ENCODE measurements around the gene DOCK2. TPM values are rescaled to one million over a fixed set of nuclear protein-coding genes. Genes with fewer than 3 reads are reported as not detected.

The DOCK2 gene
- total and polyA plus RNA-seq, 5 experiments from 2014 or later = 59.5 to 182 (median 84.6) TPM

DNA sequence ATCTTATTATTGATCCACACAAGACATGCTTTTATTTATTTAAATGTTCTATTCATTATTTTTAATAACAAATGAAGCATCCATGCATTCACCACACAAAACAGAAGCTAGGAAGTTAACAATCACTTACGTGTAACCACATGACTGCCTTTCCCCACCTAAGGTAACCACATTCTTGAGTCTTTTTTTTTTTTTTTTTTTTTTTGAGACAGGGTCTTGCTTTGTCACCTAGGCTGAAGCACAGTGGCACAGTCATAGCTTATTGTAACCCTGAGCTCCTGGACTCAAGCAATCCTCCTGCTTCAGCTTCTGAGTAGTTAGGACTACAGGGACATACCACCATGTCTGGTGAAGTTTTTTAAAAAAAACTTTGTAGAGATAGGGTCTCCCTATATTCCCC is 133.0 kb downstream of the DOCK2 start:
- ATAC-seq = no peak
- Mint-ChIP-seq H3K36me3 (peaks cover 5 to 85% (median 38%) of the 10 kb centered on the region in 3 donors), H3K9me3 (peaks cover 0 to 2% (median 0%) of the 10 kb centered on the region in 9 donors), H3K4me3 (no peak overlapping the region), H3K27me3 (no peaks in the 10 kb centered on the region), H3K4me1 (peaks cover 0 to 21% (median 11%) of the 10 kb centered on the region in 4 donors), H3K27ac (no peak overlapping the region)
- DNase-seq = no peak
- POLR2A ChIA-PET = no interaction called here

DNA sequence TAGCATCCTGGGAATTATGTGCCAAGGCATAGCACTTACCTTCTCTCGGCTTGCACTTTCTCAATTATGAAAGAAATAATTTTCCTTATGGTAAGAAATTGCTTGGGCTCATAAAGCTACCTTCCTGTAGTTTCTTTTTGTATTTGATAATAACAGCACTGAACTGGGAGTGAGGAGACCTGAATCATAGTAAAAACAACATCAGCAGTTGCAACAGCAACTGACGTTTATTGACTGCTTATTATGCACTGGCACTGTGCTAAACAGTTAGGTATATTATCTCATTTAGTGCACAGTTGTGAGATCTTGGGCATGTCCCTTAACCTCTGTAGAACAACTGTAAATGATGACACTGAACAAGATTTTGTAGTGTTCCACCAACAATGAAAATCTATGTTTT is 135.2 kb downstream of the DOCK2 start:
- Mint-ChIP-seq H3K36me3 (peaks cover 0 to 83% (median 28%) of the 10 kb centered on the region in 3 donors), H3K27me3 (no peaks in the 10 kb centered on the region), H3K4me1 (peaks cover 0 to 20% (median 10%) of the 10 kb centered on the region in 4 donors), H3K27ac (no peak overlapping the region), H3K4me3 (no peak overlapping the region), H3K9me3 (no peaks in the 10 kb centered on the region)
- ATAC-seq (no peak), DNase-seq (no peak)
- POLR2A ChIA-PET = no interaction called here

DNA sequence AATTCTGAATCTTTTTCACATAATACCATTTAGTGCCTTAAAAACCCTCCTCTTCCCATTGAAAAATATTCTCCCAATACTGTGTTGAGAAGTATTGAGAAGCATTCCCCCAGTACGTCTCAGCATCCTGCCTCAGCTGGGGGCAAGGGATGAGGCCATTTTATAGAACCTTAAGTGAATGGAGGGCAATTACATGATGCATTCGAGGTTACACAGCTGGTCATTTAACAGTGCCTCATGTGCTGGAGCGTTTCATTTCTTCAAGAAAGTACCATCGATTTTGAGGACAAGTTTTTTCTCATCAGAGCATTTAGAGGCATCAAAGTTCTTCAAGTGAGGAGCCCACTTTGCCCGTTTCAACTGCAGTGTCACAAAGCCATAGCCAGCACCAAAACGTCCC is 135.6 kb downstream of the DOCK2 start:
- Mint-ChIP-seq H3K27ac (peak overlapping the region in 1 of 10 donors; percentile 83), H3K4me1 (peaks cover 0 to 18% (median 9%) of the 10 kb centered on the region in 4 donors), H3K36me3 (peaks cover 0 to 84% (median 25%) of the 10 kb centered on the region in 3 donors), H3K27me3 (no peaks in the 10 kb centered on the region), H3K4me3 (no peak overlapping the region), H3K9me3 (no peaks in the 10 kb centered on the region)
- ATAC-seq (no peak), DNase-seq (no peak)
- POLR2A ChIA-PET = no interaction called here

DNA sequence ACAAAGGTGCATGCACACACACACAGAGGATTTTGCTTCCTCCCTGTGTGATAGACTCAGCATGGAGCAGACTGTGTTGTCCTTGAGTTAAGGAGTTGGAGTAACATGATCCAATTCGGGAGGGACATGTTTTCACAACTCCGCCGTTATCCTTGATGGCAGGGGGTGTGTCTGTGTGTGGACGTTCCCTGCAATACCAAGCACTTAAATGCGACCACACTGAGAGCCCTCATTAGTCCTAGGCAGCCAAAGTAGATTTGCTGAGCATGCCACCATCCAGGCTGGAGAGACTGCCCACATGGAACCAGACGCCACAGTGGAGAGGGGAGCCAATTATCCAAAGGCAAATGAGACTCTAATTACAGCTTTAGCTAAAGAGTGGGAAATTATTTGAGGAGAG is 140.1 kb downstream of the DOCK2 start:
- H3K4me1 Mint-ChIP-seq = peaks cover 4 to 10% (median 8%) of the 10 kb centered on the region in 4 donors
- ATAC-seq (no peak), DNase-seq (no peak)
- H3K27me3 Mint-ChIP-seq = no peaks in the 10 kb centered on the region
- no peaks in the 10 kb centered on the region for H3K9me3 Mint-ChIP-seq
- H3K27ac Mint-ChIP-seq = peak overlapping the region in 2 of 10 donors; percentile 43 to 76
- POLR2A ChIA-PET = no interaction called here
- no peak overlapping the region for H3K4me3 Mint-ChIP-seq
- H3K36me3 Mint-ChIP-seq = peaks cover 0 to 64% (median 26%) of the 10 kb centered on the region in 3 donors

DNA sequence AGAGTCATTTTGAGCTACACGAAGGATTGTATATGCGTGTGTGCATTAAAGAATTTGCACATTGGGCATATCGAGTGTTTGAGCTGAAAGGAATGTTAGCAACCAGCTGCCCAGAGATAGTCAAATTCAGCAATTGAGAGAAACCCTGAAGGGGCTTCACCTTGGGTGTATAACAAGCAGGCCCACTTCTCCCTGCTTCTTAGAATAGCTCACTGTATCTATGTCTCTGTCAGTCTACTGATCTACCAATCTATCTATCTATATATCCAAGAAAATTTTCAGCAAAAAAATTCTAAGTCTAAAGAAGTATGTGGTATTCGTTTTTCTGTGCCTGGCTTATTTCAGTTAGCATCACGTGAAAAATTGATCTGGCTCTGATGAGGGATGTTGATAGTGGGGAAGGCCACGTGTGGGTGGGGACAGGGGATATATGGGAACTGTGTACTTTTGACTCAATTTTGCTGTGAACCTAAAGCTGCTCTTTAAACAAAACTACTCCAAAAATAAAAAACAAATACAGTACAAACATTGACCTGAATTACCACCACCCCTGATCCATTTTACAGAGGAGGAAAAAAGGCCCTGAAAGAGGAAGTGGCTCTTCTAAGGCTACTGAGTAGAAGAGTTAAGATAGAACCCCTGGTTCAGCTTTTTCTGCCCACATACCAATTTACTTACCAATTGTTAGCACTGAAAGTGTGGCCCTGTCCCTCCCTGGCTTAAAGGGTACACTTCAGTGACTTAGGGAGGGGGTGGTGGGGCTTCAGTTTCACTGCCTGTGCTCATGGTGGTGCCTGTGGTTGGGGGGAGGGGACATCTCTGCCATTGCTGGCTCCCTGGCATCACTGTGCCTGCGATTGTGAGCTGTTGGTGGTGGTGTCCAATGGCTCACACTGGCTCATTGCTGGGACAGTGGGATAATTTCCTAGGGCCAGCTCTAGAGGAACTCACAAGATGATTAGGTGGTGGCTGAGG is 141.8 kb downstream of the DOCK2 start:
- ATAC-seq (no peak), DNase-seq (no peak)
- POLR2A ChIA-PET = no interaction called here
- peak overlapping the region in 2 of 10 donors; percentile 1 to 65 for H3K27ac Mint-ChIP-seq
- H3K36me3 Mint-ChIP-seq = peaks cover 0 to 56% (median 18%) of the 10 kb centered on the region in 3 donors
- H3K4me1 Mint-ChIP-seq = peaks cover 4 to 10% (median 8%) of the 10 kb centered on the region in 4 donors
- no peaks in the 10 kb centered on the region for H3K9me3 Mint-ChIP-seq
- H3K27me3 Mint-ChIP-seq = no peaks in the 10 kb centered on the region
- H3K4me3 Mint-ChIP-seq = peak overlapping the region in 1 of 10 donors; percentile 24

DNA sequence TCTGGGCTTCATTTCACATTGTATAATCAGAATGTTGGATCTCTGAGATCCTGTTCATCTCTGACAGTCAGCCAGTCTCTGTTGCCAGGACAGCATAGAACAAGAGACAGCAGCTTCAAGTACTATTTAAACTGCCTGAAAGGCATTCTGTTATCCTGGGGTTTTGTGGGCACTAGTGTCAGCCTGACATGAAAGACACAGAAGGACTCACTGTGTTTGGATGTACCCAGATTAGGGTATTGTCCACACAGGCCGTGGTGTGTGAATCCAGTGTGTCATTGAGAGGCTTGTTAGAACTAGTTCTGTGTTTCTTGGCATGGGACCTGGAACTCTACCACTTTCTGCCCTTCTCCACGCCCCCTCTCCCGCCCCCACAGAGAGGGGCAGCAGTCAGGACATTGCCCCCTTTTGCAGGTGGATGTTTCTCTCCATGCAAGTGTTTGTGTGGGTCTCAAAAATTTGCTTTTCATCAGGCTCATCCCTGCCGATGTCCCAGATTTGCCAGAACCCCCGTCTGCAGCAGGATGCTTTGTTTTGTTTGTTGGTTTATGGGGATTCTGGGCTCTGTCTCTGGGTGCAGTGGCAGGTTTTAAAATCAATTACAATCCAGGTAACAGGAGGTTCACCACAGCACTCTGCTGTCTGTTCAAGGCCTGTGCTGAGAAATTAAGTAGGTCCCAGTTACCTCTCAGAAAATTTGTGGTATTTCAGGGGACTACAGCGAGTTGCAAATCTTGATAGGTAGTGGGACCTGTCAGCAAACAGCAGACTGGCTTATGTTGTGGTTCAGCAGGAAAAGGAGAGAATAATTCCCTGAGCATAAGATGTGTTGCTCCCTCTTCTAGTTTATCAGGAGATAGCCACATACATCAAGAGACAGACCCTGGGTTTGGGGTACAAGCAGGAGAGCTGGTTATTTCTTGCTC is 144.6 kb downstream of the DOCK2 start:
- Mint-ChIP-seq H3K27me3 (no peaks in the 10 kb centered on the region), H3K9me3 (no peaks in the 10 kb centered on the region), H3K36me3 (peaks cover 0 to 56% (median 26%) of the 10 kb centered on the region in 3 donors), H3K4me3 (no peak overlapping the region), H3K4me1 (peaks cover 0 to 11% (median 6%) of the 10 kb centered on the region in 4 donors), H3K27ac (peak overlapping the region in 3 of 10 donors; percentile 19 to 51 (median 19))
- DNase-seq (no peak), ATAC-seq (no peak)
- POLR2A ChIA-PET = interaction anchor here (0.6 kb wide), 1 partner anchor 144 kb away, joined by 3 read pairs; no protein-coding TSS in a partner anchor

DNA sequence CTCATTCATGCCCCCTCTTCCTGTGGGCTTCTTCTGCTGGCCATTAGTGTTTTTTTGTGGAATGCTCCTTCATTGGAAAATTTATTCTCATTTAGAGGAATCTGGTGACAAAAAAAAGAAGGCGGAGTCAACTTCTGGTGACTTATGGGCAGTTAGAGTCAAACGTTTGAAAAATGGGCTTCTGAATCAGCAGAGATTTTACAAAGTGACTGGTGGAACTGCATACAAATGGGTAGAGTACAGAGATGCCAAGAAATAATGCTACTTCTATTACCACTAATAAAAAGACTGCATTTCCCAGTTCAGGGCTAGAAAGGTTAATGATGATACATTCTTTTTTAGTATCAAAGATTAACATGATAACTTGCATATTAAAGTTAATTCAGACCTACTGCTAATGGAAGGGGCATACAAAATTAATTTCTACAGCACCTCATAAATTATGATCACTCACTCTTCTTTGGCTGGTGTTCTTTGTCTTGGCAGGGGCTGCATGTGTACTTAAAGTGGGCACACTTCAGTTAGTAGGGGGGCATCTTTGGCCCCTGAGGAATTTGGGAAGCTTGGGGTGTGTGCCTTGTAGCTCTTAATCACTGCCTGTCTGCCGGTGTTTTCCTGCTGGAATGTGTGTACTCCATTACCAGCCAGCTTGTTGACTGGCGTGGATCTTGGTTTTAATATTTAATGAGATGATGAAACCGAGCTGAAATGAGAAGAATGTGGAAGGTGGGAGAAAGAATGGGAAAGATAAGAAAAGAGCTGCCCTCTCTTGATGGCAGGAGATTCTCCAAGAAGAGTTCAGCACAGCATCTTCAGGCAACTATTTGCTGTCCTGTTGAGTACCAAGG is 148.9 kb downstream of the DOCK2 start:
- H3K27ac Mint-ChIP-seq = peak overlapping the region in 1 of 10 donors; percentile 52
- H3K4me3 Mint-ChIP-seq = no peak overlapping the region
- DNase-seq (no peak), ATAC-seq (no peak)
- H3K9me3 Mint-ChIP-seq = peaks cover 0 to 3% (median 0%) of the 10 kb centered on the region in 9 donors
- POLR2A ChIA-PET = no interaction called here
- H3K27me3 Mint-ChIP-seq = no peaks in the 10 kb centered on the region
- H3K4me1 Mint-ChIP-seq = peaks cover 0 to 16% (median 7%) of the 10 kb centered on the region in 4 donors
- H3K36me3 Mint-ChIP-seq = peaks cover 6 to 67% (median 41%) of the 10 kb centered on the region in 3 donors

DNA sequence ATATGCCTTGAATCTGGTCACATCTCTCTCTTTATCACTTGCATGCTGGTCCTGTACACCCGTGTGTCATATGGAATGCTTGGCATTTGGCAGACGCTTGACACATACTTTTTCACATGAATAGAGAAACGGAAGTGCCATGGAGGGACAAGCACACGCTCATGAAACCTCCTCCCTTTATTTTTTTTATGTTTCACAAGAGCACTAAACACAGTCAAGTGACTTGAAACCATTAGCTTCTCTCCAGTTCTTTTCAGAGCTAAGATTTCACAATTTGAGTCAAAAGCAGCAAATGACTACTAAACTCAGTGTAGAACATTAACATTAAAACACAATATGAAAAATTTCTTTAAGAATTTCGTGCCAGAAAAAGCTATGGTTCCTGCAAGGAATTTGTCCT is 151.1 kb downstream of the DOCK2 start:
- Mint-ChIP-seq H3K27ac (peak overlapping the region in 3 of 10 donors; percentile 12 to 38 (median 22)), H3K36me3 (peaks cover 6 to 76% (median 43%) of the 10 kb centered on the region in 3 donors), H3K4me3 (no peak overlapping the region), H3K4me1 (peaks cover 0 to 11% (median 7%) of the 10 kb centered on the region in 4 donors), H3K27me3 (no peaks in the 10 kb centered on the region), H3K9me3 (peaks cover 0 to 3% (median 0%) of the 10 kb centered on the region in 9 donors)
- no peak for ATAC-seq
- DNase-seq = no peak
- POLR2A ChIA-PET = no interaction called here

DNA sequence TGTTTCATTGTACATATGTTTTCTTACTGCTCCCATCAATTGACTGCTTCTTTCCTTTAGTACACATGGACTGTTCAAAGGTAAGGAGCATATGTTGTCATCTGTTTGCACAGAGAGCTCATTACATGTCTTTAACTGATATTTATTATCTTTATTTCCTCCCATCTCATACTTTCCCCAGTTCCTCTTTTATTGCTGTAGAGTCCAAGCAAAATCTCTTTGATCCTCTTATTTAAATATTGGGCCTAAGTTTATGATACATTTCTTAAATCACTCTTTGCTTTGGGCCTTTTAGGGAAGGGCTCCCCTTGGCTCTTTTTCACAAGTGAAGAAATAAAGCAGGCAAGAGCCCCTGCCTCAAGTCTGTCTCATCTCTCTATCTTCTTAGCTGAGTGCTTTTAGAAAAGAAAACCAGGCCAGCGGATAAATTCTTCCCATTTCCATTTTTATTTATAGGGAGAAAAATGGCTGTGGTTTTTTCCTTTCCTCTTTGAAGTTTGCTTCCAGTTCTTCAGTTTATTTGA is 152.4 kb downstream of the DOCK2 start:
- H3K9me3 Mint-ChIP-seq = peaks cover 0 to 3% (median 0%) of the 10 kb centered on the region in 9 donors
- H3K27me3 Mint-ChIP-seq = no peaks in the 10 kb centered on the region
- no peak for DNase-seq
- H3K4me3 Mint-ChIP-seq = no peak overlapping the region
- peaks cover 12 to 77% (median 46%) of the 10 kb centered on the region in 3 donors for H3K36me3 Mint-ChIP-seq
- POLR2A ChIA-PET = no interaction called here
- peaks cover 0 to 15% (median 7%) of the 10 kb centered on the region in 4 donors for H3K4me1 Mint-ChIP-seq
- no peak for ATAC-seq
- H3K27ac Mint-ChIP-seq = peak overlapping the region in 1 of 10 donors; percentile 56

DNA sequence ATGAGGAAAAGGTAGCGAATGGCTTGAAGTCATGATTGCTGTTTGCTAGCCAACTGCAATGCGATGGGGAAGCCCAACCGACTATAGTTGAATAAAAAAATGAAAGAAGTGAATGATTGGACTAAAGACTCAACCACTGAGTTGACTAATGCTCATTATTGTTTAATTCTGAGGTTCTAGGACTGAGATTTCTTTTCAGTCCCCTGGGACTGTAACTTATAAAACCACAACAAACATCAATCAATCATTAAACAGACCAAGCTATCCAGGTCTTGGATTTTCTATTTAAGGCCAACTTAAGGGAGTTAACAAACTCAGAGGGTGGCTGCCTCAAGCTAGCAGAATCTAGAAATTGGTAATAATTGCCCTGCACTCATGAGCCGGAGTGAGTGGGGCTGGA is 154.2 kb downstream of the DOCK2 start:
- Mint-ChIP-seq H3K4me3 (no peak overlapping the region), H3K4me1 (peaks cover 0 to 21% (median 9%) of the 10 kb centered on the region in 4 donors), H3K27ac (no peak overlapping the region)

DNA sequence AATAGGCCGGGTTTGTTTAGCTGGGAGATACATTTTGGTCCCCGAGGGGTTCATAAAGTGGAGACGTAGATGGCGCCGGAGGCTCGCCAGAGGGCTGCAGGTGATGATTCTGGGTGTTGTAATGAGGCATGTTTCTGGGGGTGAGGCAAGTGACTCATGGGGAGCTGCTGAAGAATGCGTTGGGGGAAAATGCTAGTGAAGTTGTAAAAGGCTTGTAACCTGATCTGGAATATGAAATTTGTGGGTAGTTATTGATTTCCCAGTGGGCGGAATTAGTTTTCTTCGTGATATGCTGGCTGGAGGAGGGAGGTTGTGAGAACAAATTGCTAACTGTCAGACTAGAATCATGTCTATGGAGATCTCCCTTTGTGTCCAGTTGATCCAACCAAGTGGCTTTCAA is 158.3 kb downstream of the DOCK2 start:
- H3K36me3 Mint-ChIP-seq = peaks cover 12 to 78% (median 51%) of the 10 kb centered on the region in 3 donors
- ATAC-seq (no peak), DNase-seq (no peak)
- no peaks in the 10 kb centered on the region for H3K9me3 Mint-ChIP-seq
- no peaks in the 10 kb centered on the region for H3K27me3 Mint-ChIP-seq
- H3K4me3 Mint-ChIP-seq = no peak overlapping the region
- POLR2A ChIA-PET = no interaction called here
- H3K4me1 Mint-ChIP-seq = peaks cover 0 to 19% (median 6%) of the 10 kb centered on the region in 4 donors
- H3K27ac Mint-ChIP-seq = peak overlapping the region in 2 of 10 donors; percentile 8 to 59

More for the DNA sequence above, 154.2 kb downstream of the DOCK2 start:
- H3K36me3 Mint-ChIP-seq = peaks cover 12 to 76% (median 46%) of the 10 kb centered on the region in 3 donors
- H3K9me3 Mint-ChIP-seq = peaks cover 0 to 3% (median 0%) of the 10 kb centered on the region in 9 donors
- POLR2A ChIA-PET = no interaction called here
- no peaks in the 10 kb centered on the region for H3K27me3 Mint-ChIP-seq
- ATAC-seq (no peak), DNase-seq (no peak)

All from naive thymus-derived CD8-positive, alpha-beta T cell (primary cell).